Retinal pigment epithelial cell (primary cell): ENCODE results near the gene KANSL3.

Experiments
- DNase-seq: peaks from one replicate; pipeline ENCODE4 v3.0.0-alpha.2; 2010; ENCODE audit warnings: low read depth
- H3K4me3 ChIP-seq: 2 replicates; pipeline ENCODE4 v1.5.1; 2011; ENCODE audit warnings: mild to moderate bottlenecking, low read length, control low read depth, moderate library complexity
- CTCF ChIP-seq: conservative IDR thresholded peaks from 2 replicates; pipeline ENCODE4 v1.5.1; 2011; ENCODE audit warnings: low read depth, low read length, control low read depth, inconsistent platforms

Gene KANSL3

GRCh38 chr2:96553176-96553956 lies 84.7 kb downstream of the KANSL3 start:
- no peak for TF ChIP-seq CTCF
- H3K4me3 ChIP-seq, result no peak overlapping the region
- no peak for DNase-seq

GRCh38 chr2:96552315-96553175 lies 85.6 kb downstream of the KANSL3 start:
- DNase-seq, result no peak
- no peak for TF ChIP-seq CTCF
- no peak overlapping the region for H3K4me3 ChIP-seq

- no peak for TF ChIP-seq CTCF
- DNase-seq, result no peak
These were observed 86.4 kb downstream of the KANSL3 start for GRCh38 chr2:96551605-96552314.

GRCh38 chr2:96550787-96551604 lies 87.1 kb downstream of the KANSL3 start:
- no peak for TF ChIP-seq CTCF
- DNase-seq, result no peak
- H3K4me3 ChIP-seq, result no peak overlapping the region

More at GRCh38 chr2:96551605-96552314, 86.4 kb downstream of the KANSL3 start:
- H3K4me3 ChIP-seq, result no peak overlapping the region

GRCh38 chr2:96549967-96550786 lies 87.9 kb downstream of the KANSL3 start:
- H3K4me3 ChIP-seq, result no peak overlapping the region
- TF ChIP-seq CTCF, result peak; percentile 42
- no peak for DNase-seq

GRCh38 chr2:96549466-96549785 lies 88.7 kb downstream of the KANSL3 start:
- no peak for DNase-seq
- no peak for TF ChIP-seq CTCF

More at GRCh38 chr2:96549466-96549785, 88.7 kb downstream of the KANSL3 start:
- H3K4me3 ChIP-seq, result no peak overlapping the region
